ENCODE measurements around the gene SDC4.

Gene SDC4

DNA sequence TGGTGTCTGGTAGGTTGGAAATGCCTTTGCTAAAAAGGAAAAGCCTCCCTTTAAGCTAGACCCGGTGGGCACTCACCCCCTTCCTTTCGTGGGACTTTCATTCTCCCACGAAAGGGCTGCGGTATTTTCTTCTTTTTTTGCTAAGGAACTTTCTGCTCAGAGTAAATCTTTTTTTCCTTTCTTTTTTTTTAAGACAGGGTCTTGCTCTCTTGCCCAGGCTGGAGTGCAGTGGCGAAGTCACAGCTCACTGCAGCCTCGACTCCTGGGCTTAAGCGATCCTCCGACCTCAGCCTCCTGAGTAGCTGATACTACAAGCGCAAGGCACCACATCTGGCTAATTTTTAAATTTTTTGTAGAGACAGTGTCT lies 25.9 kb upstream of the SDC4 start:
- H3K9ac ChIP-seq (ENCODE audit: low read length in 5 of 5) = peak overlapping the region in 2 of 5 donors; percentile 29 to 72
- H3K9me3 ChIP-seq (ENCODE audit: control insufficient read depth in 5 of 5, low read length in 5 of 5) = no peaks in the 10 kb centered on the region
- no peaks in the 10 kb centered on the region for H3K36me3 ChIP-seq (ENCODE audit: control insufficient read depth in 5 of 5, insufficient read depth in 5 of 5, low read length in 5 of 5)
- H3K27ac ChIP-seq (ENCODE audit: low read depth, low read length) = no peak overlapping the region
- H3K27me3 ChIP-seq (ENCODE audit: control insufficient read depth in 5 of 5, insufficient read depth in 4 of 5, low read length in 5 of 5) = no peaks in the 10 kb centered on the region
- peak overlapping the region in 4 of 5 donors; percentile 69 to 81 (median 72) for H3K4me3 ChIP-seq (ENCODE audit: low read depth in 1 of 5, low read length in 5 of 5)
- peaks cover 2 to 17% (median 14%) of the 10 kb centered on the region in 5 donors for H3K4me1 ChIP-seq (ENCODE audit: control insufficient read depth in 5 of 5, insufficient read depth in 5 of 5, low read length in 5 of 5)

- no peaks in the 10 kb centered on the region for H3K27me3 ChIP-seq (ENCODE audit: control insufficient read depth in 5 of 5, insufficient read depth in 4 of 5, low read length in 5 of 5)
- peaks cover 0 to 2% (median 0%) of the 10 kb centered on the region in 5 donors for H3K36me3 ChIP-seq (ENCODE audit: control insufficient read depth in 5 of 5, insufficient read depth in 5 of 5, low read length in 5 of 5)
- H3K4me1 ChIP-seq (ENCODE audit: control insufficient read depth in 5 of 5, insufficient read depth in 5 of 5, low read length in 5 of 5) = peaks cover 2 to 22% (median 17%) of the 10 kb centered on the region in 5 donors
- H3K9me3 ChIP-seq (ENCODE audit: control insufficient read depth in 5 of 5, low read length in 5 of 5) = no peaks in the 10 kb centered on the region
- no peak overlapping the region for H3K27ac ChIP-seq (ENCODE audit: low read depth, low read length)
- peak overlapping the region in 3 of 5 donors; percentile 29 to 72 (median 50) for H3K9ac ChIP-seq (ENCODE audit: low read length in 5 of 5)
- H3K4me3 ChIP-seq (ENCODE audit: low read depth in 1 of 5, low read length in 5 of 5) = peak overlapping the region; percentile 69 to 87 (median 75)
Observed at GRCh38 chr20:45373353-45374100, 25.3 kb upstream of the SDC4 start.

GRCh38 chr20:45372646-45373352 lies 24.6 kb upstream of the SDC4 start:
- Histone ChIP-seq H3K9ac (ENCODE audit: low read length in 5 of 5) (peak overlapping the region in 1 of 5 donors; percentile 50), H3K4me3 (ENCODE audit: low read depth in 1 of 5, low read length in 5 of 5) (peak overlapping the region; percentile 69 to 87 (median 75)), H3K27ac (ENCODE audit: low read depth, low read length) (no peak overlapping the region), H3K4me1 (ENCODE audit: control insufficient read depth in 5 of 5, insufficient read depth in 5 of 5, low read length in 5 of 5) (peaks cover 2 to 29% (median 17%) of the 10 kb centered on the region in 5 donors), H3K36me3 (ENCODE audit: control insufficient read depth in 5 of 5, insufficient read depth in 5 of 5, low read length in 5 of 5) (peaks cover 2 to 9% (median 4%) of the 10 kb centered on the region in 5 donors), H3K27me3 (ENCODE audit: control insufficient read depth in 5 of 5, insufficient read depth in 4 of 5, low read length in 5 of 5) (no peaks in the 10 kb centered on the region), H3K9me3 (ENCODE audit: control insufficient read depth in 5 of 5, low read length in 5 of 5) (no peaks in the 10 kb centered on the region)

DNA sequence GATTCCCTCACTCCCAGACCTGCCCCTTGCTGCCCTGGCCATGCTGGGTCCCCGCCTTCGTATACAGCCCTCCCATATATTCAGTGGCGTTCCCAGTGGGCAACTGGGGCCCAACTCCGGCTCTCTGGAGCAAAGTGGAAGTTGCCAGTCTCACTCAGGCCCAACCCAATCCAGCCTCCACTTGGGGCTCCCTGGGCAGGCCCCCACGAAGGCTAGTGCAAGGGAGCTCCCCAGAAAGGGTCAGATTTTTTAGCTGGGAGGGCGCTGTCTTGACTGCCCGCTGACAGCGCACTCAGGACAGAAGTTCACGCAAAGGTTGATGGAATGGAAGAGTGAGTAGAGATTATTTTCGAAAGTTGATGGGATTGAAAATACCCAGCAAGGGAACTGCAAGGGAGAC lies 24.0 kb upstream of the SDC4 start:
- Histone ChIP-seq H3K9ac (ENCODE audit: low read length in 5 of 5) (no peak overlapping the region), H3K27ac (ENCODE audit: low read depth, low read length) (no peak overlapping the region), H3K36me3 (ENCODE audit: control insufficient read depth in 5 of 5, insufficient read depth in 5 of 5, low read length in 5 of 5) (peaks cover 6 to 15% (median 10%) of the 10 kb centered on the region in 5 donors), H3K27me3 (ENCODE audit: control insufficient read depth in 5 of 5, insufficient read depth in 4 of 5, low read length in 5 of 5) (no peaks in the 10 kb centered on the region), H3K4me3 (ENCODE audit: low read depth in 1 of 5, low read length in 5 of 5) (peak overlapping the region in 1 of 5 donors; percentile 69), H3K4me1 (ENCODE audit: control insufficient read depth in 5 of 5, insufficient read depth in 5 of 5, low read length in 5 of 5) (peaks cover 2 to 29% (median 21%) of the 10 kb centered on the region in 5 donors), H3K9me3 (ENCODE audit: control insufficient read depth in 5 of 5, low read length in 5 of 5) (no peaks in the 10 kb centered on the region)

- Histone ChIP-seq H3K27me3 (ENCODE audit: control insufficient read depth in 5 of 5, insufficient read depth in 4 of 5, low read length in 5 of 5) (no peaks in the 10 kb centered on the region), H3K36me3 (ENCODE audit: control insufficient read depth in 5 of 5, insufficient read depth in 5 of 5, low read length in 5 of 5) (peaks cover 8 to 31% (median 23%) of the 10 kb centered on the region in 5 donors), H3K27ac (ENCODE audit: low read depth, low read length) (no peak overlapping the region), H3K4me3 (ENCODE audit: low read depth in 1 of 5, low read length in 5 of 5) (no peak overlapping the region), H3K4me1 (ENCODE audit: control insufficient read depth in 5 of 5, insufficient read depth in 5 of 5, low read length in 5 of 5) (peaks cover 2 to 29% (median 21%) of the 10 kb centered on the region in 5 donors), H3K9me3 (ENCODE audit: control insufficient read depth in 5 of 5, low read length in 5 of 5) (no peaks in the 10 kb centered on the region), H3K9ac (ENCODE audit: low read length in 5 of 5) (no peak overlapping the region)
Observed at GRCh38 chr20:45370571-45371160, 22.4 kb upstream of the SDC4 start.

DNA sequence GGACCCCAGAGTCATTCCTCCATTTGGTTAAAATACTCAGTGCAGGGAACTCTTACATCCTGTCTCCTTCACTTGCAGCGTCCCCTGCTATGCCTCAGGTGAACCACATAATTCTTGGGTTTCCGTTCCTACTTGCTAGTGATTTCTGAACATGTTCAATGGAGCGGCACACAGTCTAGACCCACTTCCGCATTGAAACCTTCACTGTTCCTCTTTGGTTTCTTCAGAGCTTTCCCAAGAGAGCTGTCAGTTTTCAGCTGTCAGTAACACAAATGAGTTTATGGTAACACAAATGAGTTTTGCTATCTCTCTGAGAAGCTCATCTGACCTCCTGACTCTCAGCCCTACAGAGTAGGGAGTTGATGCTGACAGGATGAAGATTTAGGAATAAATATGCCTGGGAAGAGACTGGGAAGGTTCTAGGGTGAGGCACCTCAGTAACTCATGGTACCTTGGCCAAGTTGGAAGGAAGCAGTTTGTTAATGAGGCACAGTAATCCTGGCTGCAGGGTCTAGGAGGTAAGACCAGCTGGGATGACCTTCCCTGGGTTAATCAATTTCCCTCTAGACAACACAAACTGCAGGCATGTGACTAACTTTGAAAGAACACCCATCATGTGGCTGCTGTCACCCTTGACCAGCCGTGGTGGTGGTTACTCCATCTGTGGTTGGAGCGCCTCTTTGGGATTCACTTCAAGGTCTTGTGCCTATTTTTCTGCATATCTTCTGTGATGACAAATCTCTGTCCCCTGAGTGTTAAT lies 20.2 kb upstream of the SDC4 start:
- peaks cover 5 to 30% (median 24%) of the 10 kb centered on the region in 5 donors for H3K4me1 ChIP-seq (ENCODE audit: control insufficient read depth in 5 of 5, insufficient read depth in 5 of 5, low read length in 5 of 5)
- H3K36me3 ChIP-seq (ENCODE audit: control insufficient read depth in 5 of 5, insufficient read depth in 5 of 5, low read length in 5 of 5) = peaks cover 8 to 38% (median 26%) of the 10 kb centered on the region in 5 donors
- H3K9ac ChIP-seq (ENCODE audit: low read length in 5 of 5) = no peak overlapping the region
- H3K9me3 ChIP-seq (ENCODE audit: control insufficient read depth in 5 of 5, low read length in 5 of 5) = no peaks in the 10 kb centered on the region
- no peak overlapping the region for H3K4me3 ChIP-seq (ENCODE audit: low read depth in 1 of 5, low read length in 5 of 5)
- no peaks in the 10 kb centered on the region for H3K27me3 ChIP-seq (ENCODE audit: control insufficient read depth in 5 of 5, insufficient read depth in 4 of 5, low read length in 5 of 5)
- H3K27ac ChIP-seq (ENCODE audit: low read depth, low read length) = no peak overlapping the region

DNA sequence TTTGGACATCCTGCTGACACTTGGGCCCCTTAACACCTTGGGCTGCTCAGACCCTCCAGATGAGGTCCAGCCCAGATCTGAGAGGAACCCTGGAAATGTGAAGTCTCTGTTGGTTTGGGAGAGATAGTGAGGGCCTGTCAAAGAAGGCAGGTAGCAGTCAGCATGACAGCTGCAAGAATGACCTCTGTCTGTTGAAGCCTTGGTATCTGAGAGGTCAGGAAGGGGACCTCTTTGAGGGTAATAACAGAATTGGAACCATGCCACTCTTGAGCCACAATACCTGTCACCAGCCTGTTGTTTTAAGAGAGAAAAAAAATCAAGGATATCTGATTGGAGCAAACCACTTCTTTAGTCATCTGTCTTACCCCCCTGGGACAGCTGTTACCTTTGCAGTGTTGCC lies 18.9 kb upstream of the SDC4 start:
- Histone ChIP-seq H3K9ac (ENCODE audit: low read length in 5 of 5) (no peak overlapping the region), H3K36me3 (ENCODE audit: control insufficient read depth in 5 of 5, insufficient read depth in 5 of 5, low read length in 5 of 5) (peaks cover 8 to 38% (median 26%) of the 10 kb centered on the region in 5 donors), H3K27ac (ENCODE audit: low read depth, low read length) (no peak overlapping the region), H3K27me3 (ENCODE audit: control insufficient read depth in 5 of 5, insufficient read depth in 4 of 5, low read length in 5 of 5) (no peaks in the 10 kb centered on the region), H3K4me3 (ENCODE audit: low read depth in 1 of 5, low read length in 5 of 5) (no peak overlapping the region), H3K9me3 (ENCODE audit: control insufficient read depth in 5 of 5, low read length in 5 of 5) (no peaks in the 10 kb centered on the region), H3K4me1 (ENCODE audit: control insufficient read depth in 5 of 5, insufficient read depth in 5 of 5, low read length in 5 of 5) (peaks cover 2 to 25% (median 21%) of the 10 kb centered on the region in 5 donors)

GRCh38 chr20:45366631-45367030 lies 18.4 kb upstream of the SDC4 start:
- H3K4me3 ChIP-seq (ENCODE audit: low read depth in 1 of 5, low read length in 5 of 5) = no peak overlapping the region
- peaks cover 8 to 38% (median 26%) of the 10 kb centered on the region in 5 donors for H3K36me3 ChIP-seq (ENCODE audit: control insufficient read depth in 5 of 5, insufficient read depth in 5 of 5, low read length in 5 of 5)
- H3K9ac ChIP-seq (ENCODE audit: low read length in 5 of 5) = no peak overlapping the region
- H3K4me1 ChIP-seq (ENCODE audit: control insufficient read depth in 5 of 5, insufficient read depth in 5 of 5, low read length in 5 of 5) = peaks cover 2 to 25% (median 21%) of the 10 kb centered on the region in 5 donors
- no peaks in the 10 kb centered on the region for H3K27me3 ChIP-seq (ENCODE audit: control insufficient read depth in 5 of 5, insufficient read depth in 4 of 5, low read length in 5 of 5)
- no peaks in the 10 kb centered on the region for H3K9me3 ChIP-seq (ENCODE audit: control insufficient read depth in 5 of 5, low read length in 5 of 5)
- H3K27ac ChIP-seq (ENCODE audit: low read depth, low read length) = no peak overlapping the region

DNA sequence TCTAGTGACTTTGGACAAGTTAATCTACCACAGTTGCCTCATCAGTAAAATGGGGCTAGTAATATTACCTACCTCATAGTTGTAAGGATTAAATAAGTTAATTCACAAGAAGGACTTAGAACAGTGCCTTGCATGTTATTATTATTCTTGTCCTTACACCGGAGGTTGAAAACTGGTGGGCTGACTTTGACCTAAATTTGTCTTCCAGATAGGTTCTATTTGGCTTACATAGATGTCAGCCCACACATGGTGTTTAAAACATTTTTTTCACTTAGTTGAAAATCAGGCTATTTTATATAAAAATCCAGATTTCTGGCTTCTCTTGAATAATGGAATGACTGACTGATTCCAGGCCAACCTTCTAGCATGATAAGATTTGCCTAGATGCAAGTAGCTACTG lies 18.0 kb upstream of the SDC4 start:
- no peaks in the 10 kb centered on the region for H3K9me3 ChIP-seq (ENCODE audit: control insufficient read depth in 5 of 5, low read length in 5 of 5)
- H3K4me3 ChIP-seq (ENCODE audit: low read depth in 1 of 5, low read length in 5 of 5) = no peak overlapping the region
- peaks cover 2 to 25% (median 21%) of the 10 kb centered on the region in 5 donors for H3K4me1 ChIP-seq (ENCODE audit: control insufficient read depth in 5 of 5, insufficient read depth in 5 of 5, low read length in 5 of 5)
- no peak overlapping the region for H3K9ac ChIP-seq (ENCODE audit: low read length in 5 of 5)
- H3K27ac ChIP-seq (ENCODE audit: low read depth, low read length) = no peak overlapping the region
- H3K36me3 ChIP-seq (ENCODE audit: control insufficient read depth in 5 of 5, insufficient read depth in 5 of 5, low read length in 5 of 5) = peaks cover 8 to 38% (median 26%) of the 10 kb centered on the region in 5 donors
- no peaks in the 10 kb centered on the region for H3K27me3 ChIP-seq (ENCODE audit: control insufficient read depth in 5 of 5, insufficient read depth in 4 of 5, low read length in 5 of 5)
